Islet precursor cell (in vitro differentiated cells): ENCODE results near the gene DNASE1L2.

Experiments used
- DNase-seq: peaks from one replicate; pipeline ENCODE4 v3.0.0-alpha.2; 2018

DNASE1L2 gene

DNA sequence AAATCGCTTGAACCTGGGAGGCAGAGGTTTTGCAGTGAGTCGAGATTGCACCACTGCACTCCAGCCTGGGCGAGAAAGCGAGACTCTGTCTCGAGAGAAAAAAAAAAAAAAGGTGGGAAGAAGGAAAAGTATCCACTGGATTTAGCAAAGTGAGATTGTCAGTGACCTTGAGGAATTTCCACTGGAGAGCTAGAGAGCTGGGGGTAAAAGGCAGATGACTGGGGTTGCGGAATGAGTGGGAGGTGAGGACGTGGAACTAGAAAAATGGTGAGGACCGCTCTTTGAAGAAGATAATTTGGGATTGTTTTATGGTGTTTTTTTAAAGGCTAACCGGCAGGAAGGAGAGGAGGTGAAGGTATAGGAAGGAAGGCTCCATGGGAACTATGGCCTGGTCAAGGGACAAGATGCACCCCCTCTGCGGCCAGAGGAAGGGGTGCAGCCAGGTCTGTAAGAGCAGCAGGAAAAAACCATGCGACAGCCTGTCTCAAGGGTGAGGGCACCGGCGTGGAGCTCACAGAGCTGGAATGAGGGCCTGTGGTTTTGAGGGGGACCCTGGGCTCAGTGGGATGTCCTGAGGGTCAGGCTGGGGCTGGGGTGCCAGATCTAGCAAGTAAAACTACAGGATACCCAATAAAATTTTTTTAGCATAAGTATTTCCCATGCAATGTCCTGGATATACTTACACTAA is 31.7 kb upstream of the DNASE1L2 start:
- DNase-seq = no peak

DNA sequence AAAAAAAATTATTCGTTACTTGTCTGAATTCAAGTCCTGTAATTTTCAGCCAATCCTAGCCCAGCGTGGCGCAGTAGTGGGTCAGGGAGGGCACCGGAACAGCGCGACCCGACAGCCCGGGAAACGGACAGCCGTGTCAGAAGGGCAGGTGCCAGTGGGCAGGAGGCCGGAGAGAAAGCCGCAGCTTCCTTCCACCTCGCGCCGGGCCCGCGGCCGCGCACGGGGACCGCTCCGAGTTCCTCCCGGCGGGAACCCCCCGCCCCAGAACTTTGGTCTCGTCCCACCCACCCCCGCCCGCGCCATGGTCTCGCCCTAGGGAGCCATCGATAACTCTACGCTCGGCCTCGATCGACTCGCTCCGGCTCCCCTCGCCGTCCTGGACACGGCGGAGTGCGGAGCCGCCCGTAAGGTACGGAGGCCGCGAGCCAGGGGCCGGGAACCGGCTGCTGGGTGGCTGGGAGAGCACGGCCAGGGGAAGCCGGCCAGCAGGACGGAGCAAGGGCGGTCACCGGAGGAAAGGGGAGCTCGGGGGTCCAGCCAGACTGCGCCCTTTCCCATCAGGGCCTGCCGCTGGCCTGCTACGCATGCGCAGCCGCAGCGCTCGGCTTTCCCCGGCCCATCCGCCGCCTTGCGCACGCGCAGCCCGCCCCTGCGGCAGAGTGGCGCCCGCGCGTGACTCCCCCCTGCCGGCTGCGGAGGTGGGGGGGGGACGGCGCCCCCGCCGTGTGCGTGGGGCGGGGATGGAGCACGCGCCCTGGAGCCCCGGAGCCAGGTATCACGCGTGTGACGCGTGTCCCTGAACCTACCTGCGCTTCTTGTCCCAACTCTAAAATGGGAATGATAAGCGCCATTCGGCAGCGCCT is 30.9 kb upstream of the DNASE1L2 start, which contains the start of gene MLST8:
Gene MLST8 (plus strand): TSS at position 351 of the 863 bp plus-strand sequence. CDS start 632 bp downstream, outside the sequence.
- peak; percentile 84 for DNase-seq

DNA sequence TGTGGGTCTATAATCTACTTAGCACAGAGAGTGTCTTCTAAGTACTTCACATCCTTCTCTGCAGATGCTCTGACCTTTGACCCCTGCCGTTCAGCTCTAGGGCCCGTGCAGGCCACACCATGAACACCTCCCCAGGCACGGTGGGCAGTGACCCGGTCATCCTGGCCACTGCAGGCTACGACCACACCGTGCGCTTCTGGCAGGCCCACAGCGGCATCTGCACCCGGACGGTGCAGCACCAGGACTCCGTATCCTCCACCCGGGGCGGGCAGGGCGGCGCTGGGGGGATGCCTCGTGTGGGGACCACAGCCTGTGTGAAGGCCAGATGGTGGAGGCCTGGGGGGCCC is 30.3 kb upstream of the DNASE1L2 start:
- no peak for DNase-seq

DNA sequence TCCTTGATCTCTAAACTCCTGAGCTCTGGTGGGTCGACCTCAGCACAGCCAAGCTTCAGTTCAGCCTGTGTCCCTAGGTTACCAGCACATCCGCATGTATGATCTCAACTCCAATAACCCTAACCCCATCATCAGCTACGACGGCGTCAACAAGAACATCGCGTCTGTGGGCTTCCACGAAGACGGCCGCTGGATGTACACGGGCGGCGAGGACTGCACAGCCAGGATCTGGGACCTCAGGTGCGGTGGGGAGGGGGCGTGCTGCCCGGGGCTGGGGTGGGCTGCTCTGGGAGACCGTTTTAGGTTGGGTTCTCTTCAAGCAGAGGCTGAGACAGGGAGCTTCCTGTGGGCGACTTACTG is 29.8 kb upstream of the DNASE1L2 start:
- DNase-seq = no peak

DNA sequence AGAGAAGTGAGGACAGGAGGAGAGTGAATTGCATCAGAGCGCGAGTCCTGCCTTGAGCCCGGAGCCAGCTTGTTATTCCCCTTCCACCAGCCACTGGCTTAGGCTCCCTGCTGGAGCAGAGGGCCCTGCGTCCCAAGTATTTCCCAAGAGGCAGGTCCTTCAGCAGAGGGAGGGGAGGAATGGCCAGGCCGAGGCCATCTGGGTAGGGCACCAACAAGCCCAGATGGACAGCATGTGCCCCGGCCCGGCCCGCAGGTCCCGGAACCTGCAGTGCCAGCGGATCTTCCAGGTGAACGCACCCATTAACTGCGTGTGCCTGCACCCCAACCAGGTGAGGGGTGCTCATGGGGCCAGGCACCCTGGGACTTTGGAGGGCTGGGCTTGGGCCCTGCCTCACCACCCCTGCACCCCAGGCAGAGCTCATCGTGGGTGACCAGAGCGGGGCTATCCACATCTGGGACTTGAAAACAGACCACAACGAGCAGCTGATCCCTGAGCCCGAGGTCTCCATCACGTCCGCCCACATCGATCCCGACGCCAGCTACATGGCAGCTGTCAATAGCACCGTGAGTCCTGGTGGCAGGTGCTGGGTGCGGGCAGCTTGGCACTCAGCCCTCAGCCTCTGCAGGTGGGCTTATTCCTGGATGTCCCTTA is 29.3 kb upstream of the DNASE1L2 start:
- no peak for DNase-seq

DNA sequence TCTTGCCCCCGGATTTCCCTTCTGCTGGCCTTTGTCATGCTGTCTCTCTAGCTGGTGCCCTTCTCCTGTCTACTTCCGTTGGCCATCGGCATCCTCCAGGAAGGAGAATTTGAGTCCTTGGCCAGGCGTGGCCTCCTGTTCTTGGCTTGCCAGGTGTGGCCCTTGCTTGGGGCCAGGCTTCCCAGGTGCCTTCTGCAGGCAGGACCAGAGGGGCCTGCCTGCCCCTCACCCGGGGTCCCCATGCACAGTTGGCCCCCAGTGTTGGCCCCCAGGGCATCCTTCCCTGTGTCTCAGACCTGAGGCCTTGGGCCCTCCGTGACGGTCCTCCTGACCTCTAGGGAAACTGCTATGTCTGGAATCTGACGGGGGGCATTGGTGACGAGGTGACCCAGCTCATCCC is 28.4 kb upstream of the DNASE1L2 start:
- no peak for DNase-seq

DNA sequence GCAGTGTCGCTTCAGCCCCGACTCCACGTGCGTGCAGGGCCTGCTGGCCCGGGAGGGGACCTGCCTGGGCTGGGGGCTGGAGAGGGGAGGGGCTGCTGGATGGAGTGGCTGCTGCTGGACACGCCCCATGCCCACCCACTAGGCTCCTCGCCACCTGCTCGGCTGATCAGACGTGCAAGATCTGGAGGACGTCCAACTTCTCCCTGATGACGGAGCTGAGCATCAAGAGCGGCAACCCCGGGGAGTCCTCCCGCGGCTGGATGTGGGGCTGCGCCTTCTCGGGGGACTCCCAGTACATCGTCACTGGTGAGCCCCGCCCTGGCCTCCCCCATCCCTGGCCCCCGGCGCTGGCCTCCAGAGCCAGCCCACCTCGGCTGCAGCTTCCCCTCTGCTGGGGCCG is 27.9 kb upstream of the DNASE1L2 start:
- DNase-seq = no peak

DNA sequence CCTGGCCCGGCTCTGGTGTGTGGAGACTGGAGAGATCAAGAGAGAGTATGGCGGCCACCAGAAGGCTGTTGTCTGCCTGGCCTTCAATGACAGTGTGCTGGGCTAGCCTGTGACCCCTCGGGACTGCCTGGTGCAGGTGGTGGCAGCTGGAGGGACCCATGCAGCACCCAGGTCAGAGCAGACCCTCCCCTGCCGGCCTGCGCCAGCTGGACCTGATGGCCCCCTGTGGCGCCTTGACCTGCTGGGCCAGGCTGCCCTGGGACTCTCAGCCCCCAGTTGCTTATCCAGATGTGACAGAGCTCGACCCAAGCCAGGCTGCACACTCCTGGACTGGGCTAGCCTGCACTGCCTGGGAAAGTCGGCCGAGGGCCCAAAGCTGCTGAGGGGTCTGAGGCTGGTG is 27.5 kb upstream of the DNASE1L2 start:
- DNase-seq = no peak

DNA sequence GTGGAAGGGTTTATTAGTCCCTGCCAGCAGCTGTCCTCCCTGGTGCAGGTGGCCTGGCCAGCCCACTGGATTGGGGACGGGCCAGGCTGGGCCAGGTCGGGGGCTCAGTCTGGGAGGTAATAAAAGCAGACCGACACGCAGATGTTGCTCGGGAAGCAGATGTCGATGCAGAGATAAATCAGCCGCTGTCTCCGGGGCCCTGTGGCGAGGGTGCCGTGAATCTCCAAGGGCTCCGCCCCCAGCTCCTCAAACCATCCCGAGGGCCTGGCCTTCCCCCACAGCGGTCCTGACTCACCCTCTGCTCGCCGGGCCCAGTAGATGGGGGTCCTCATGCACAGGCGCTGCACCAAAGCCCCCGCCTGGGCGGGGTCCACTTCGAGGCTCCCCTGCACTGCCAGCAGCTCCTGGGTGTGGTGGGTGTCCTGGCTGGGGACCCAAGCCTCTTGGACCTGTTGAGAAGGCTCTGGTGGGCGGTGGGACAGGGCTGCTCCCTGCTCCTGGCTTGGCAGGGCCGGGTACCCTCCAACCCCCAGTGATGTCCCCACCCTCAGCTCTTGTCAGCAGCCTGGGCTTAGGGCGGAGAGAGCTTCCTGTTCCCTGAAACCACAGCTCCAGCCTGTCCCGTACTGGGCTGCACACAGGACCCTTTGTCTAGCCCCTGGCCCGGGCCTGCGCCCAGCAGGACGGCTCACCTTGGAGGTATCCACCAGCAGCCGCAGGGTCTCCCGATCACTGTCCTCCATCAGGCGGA is 26.8 kb upstream of the DNASE1L2 start:
- DNase-seq = no peak

DNA sequence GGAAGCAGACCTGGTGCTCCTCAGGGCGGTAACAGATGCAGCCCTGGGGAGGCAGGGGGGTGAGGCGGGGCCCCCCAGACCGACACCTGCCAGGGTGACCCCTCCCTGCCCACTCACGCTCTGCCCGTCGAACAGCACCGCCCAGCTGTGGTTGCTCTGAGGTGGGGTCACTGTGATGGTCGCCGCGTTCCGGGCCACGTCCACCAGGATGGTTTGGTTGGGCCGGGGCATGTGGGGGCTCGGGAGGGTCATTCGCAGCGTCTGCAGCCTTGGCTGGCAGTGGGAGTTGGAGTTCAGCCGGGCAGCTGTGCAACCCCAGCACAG is 26.3 kb upstream of the DNASE1L2 start:
- DNase-seq = no peak

DNA sequence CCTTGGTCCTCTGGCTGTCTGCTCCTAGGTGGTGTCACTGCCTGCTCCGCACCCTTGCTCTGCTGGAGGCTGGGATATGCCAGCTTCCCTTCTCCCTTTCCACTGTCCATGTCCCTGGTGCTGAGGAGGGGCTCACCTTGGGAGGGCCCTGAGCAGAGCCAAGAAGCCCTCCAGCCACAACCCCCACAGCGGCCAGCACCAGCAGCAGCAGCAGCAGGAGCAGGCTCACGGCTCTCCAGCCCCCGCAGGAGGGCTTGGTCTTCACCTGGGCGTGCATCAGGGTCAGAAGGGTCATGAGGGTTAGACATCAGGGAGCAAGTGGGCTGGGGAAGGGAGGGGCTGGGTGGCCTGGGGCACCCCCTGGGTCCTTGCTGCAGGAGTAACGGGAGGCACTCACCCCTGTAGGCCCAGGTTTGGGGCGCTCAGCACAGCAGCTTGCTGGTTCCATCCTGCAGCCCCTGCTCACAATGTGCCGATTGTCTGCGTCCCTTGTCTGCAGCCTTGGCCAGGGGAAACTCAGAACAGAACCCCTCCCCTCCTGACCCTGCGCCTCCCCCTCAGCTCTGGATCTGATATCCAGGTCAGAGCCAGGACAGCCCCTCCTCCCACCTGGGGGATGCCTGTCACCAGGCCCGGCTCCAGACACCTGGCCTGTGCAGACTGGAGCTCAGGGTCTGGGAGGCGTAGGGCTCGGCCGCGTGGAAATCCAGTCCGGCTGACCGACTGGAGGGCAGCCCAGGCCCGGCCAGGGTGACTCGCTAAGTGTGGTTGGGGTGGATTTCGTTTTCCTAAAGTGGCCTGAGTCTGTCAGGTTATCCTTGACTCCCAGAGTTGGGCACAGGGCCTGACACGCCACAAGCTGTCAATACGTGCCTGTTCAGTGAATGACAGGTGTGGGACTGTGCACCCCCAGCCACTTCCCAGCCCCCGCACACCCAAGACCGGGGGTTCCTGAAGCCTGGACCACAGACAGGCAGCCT is 25.6 kb upstream of the DNASE1L2 start, which contains the start of gene BRICD5:
Gene BRICD5 (minus strand): TSS at position 478 of the 980 bp plus-strand sequence. CDS start 30 bp downstream, at position 448.
- DNase-seq = no peak

DNA sequence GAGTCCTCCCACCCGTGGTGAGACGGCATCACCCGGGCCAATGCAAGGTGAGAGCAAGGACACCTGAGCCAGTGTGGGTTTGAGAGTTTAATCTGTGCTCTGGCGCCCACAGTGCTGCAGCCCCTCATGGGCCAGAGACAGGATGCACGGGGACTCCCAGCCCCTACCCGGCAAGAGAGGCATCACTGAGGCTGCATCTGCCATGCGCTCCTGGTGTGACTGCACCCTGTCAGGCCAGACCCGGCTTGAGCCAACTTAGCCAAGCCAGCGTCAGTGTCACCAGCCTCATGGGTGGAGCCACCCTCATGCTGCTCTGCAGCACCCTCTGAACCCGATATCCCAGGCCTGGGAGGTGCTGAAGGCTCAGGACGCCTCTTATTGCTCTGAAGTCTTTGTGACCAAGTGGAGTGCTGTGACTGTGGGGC is 24.3 kb upstream of the DNASE1L2 start:
- no peak for DNase-seq

DNA sequence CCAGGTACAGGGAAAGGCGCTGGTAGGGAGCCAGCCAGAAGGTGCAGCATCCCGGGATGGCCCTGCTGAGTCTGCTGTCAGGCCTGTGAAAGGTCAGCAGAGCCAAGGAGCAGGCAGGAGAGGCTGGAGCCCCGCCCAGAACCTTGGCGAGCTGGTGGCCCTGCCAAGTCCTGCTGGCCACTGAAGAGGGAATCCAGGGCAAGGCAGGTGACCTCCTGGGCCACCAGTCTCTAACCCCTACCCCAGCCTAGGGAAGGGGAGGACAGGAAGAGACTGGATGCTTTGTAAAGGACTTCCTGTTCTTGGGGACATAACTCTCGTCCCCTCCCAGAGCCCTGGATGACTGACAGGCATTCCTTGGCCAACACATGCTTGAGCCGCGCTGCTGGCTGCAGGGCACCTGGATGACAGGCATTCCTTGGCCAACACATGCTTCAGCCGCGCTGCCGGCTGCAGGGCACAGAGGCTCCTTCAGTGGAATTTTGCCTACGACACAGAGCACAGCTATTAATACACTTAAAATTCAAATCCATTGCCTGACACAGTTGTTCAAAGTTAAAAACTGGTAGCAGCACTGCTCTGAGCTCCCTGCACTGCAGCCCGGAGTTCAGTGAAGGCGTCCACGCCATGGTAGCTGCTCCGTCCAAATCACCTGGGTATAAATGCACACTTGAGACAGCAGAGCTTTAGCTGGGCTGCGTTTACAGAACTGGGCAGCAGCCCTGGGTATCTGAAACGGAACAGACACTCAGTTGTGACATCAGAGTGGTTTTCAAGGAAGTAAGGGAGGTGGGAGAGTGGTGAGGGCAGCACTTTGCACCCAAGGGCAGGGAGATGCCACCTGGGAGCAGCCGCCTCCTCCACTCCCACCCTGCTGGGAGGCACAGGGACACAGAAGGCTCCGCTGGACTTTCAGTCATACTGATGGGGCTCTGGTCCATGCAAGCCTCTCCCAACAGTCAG is 23.6 kb upstream of the DNASE1L2 start:
- peak; percentile 74 for DNase-seq

DNA sequence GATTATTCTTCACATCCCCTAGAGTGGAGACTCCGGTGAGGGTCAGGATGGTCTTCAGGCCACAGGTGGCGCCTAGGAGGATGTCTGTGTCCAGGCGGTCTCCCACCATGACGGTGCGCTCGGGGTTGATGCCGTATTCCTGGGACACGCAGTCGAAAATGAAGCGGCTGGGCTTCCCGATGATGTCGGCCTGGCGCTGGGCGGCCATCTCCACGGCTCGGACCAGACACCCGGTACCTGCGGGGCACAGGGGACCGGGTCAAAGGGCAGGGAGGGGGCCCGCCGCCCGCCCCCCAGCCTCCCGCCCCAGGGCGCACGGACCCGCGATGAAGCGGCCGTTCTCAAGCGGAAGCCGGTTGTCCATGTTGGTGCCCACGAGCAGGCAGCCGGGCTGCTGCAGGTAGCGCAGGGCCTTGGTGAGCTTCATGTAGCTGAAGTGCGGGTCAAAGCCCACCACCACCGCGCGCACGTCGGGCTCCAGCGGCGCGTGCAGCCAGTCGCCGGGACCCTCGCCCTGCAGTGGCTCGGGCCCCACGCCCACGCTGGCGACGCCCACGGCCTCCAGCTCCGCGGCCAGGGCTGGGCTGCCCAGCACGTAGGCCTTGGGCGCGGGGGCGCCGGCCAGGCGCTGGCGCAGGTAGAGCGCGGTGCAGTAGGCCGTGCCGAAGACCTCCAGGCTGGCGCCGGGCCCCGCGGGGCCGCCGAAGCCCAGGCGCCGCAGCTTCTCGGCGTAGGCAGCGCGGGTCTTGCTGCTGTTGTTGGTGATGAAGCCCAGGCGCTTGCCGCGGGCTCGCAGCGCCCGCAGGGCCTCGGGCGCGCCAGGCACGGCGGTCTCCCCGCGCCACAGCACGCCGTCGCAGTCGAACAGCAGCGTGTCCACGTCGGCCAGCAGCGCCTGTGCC is 22.2 kb upstream of the DNASE1L2 start:
- no peak for DNase-seq

DNA sequence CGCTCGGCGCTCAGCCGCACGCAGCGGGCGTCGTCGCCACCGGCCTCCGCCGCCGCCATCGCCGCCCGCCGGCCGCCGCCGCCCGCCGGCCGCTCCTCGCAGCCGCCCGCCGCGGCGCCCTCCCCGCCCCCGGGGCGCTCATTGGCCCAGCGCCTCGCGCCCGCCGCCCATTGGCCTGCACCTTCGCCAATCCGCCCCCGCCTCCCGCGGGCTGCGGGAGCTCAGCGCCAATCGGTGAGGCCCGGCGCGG is 21.6 kb upstream of the DNASE1L2 start, which contains the start of gene PGP:
Gene PGP (minus strand): TSS at position 122 of the 250 bp plus-strand sequence. CDS start 63 bp downstream, at position 59.
- DNase-seq = no peak

DNA sequence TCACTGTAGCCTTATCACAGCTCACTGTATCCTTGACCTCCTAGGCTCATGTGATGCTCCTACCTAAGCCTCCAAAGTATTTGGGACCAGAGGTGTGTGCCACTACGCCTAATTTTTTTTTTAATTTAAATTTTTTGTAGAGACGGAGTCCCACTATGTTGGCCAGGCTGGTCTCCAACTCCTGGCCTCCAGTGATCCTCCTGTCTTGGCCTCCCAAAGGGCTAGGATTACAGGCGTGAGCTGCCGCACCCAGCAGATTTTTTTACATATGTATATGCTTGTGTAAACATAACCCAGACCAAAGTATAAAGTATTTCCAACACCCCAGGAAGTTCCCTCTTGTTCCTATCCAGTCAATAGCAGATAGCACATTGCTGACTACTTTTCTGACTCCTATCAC is 19.9 kb upstream of the DNASE1L2 start:
- no peak for DNase-seq

DNA sequence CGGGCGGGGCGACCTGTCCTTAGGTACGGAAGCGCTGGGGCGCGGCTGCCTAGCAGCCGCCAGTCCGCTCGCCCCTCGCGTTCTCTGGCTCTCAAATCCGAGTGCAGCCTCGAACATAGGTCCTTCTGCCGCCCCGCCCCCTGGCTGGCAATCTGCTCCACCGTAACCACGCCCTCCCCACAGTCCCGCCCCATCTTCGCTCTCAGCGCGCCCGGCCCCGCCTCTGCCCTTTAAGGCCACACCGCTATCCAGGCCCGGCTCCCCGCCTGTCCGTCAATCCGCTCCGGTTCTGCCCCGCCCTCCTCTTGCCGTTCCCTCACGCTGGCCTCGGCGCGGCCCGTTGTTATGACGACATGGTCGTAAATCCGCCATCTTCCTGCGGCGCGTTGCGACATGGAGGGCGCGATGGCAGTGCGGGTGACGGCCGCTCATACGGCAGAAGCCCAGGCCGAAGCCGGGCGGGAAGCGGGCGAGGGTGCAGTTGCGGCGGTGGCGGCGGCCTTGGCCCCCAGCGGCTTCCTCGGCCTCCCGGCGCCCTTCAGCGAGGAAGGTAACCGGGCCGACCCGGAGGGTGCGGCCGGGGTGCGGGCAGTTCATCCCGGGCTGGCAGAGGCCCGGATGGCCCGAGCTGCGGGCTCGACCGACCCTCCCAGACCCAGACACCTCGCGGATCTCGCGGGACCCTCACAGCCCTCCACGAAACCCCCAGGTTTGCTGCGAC is 12.9 kb upstream of the DNASE1L2 start, which contains the start of gene E4F1:
Gene E4F1 (plus strand): TSS at position 371 of the 721 bp plus-strand sequence. CDS start 23 bp downstream, at position 394.
- peak; percentile 100 for DNase-seq

DNA sequence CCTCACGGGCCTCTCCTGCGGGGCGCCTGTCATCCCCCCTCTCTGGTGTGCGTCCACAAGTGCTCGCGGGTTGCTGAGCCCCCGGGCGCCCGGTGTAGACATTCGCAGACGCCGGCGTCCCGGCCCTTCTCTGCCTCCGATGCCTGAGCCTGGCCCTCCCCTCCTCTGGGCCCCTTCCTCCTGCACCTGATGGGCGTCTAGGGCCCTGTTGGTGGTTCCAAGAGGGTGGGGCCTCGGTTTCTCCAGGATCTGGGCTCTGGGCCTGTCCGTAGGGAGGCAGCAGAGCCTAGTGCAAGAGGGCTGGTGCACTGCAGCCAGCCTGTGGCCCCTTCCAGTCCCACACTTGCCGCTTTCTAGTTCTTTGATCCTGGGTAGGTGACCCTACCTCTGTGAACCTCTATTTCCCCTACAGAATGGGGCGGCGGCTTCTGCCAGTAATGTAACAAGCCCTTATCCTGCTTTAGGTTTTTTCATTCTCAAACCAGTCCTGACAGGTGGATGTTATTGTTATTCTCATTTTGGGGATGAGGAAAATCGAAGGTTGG is 12.2 kb upstream of the DNASE1L2 start:
- DNase-seq = peak; percentile 79
